Measurements from ENCODE around the gene IRX3. TPM values are rescaled to one million over a fixed set of nuclear protein-coding genes. Genes with fewer than 3 reads are reported as not detected.

The IRX3 gene
- total and polyA plus RNA-seq, 4 experiments from 2014 or later = not detected

DNA sequence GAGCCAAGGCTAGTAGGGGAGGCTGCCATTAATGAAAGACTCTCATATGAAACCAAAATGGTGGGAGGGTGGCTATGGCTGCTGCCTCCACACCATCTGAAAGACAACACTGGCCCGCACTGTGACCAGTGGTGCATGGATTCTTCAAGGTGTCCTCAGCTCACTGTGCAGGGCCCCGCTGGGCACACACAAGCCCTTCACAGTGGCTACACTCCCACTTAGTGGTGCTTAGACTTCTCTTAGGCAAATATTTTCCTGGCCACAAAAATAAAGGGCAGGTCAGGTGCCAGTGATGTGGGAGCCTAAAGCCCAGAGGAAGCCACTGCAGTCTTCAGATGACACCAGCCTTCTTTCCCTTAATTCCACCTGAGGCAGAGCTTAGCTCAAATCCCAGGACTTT is 38.1 kb upstream of the IRX3 start:
- ChIA-PET CTCF (ENCODE audit: partially characterized antibody) (no interaction called here), POLR2A (ENCODE audit: partially characterized antibody) (interaction anchor here (0.6 kb wide), 2 partner anchors 102 to 350 kb away, joined by 3 to 4 read pairs; no protein-coding TSS in a partner anchor)
- Histone ChIP-seq H3K36me3 (ENCODE audit: insufficient read depth, low read length) (no peaks in the 10 kb centered on the region), H3K27me3 (ENCODE audit: insufficient read depth, low read length) (no peaks in the 10 kb centered on the region), H3K27ac (ENCODE audit: low read depth, low read length) (no peak overlapping the region), H3K4me3 (ENCODE audit: low read length in 2 of 2) (no peak overlapping the region), H3K4me1 (ENCODE audit: insufficient read depth, low read length) (no peaks in the 10 kb centered on the region), H3K9me3 (ENCODE audit: control insufficient read depth in 1 of 2, low read length in 2 of 2) (no peaks in the 10 kb centered on the region)
- intact Hi-C loops (cut with micrococcal nuclease) = no loop called here
- Mint-ChIP-seq H3K27ac (no peak overlapping the region), H3K9me3 (no peaks in the 10 kb centered on the region), H3K4me1 (no peaks in the 10 kb centered on the region), H3K27me3 (peaks cover 6 to 7% of the 10 kb centered on the region in 2 donors), H3K36me3 (no peaks in the 10 kb centered on the region), H3K4me3 (no peak overlapping the region)
- no peak for DNase-seq

DNA sequence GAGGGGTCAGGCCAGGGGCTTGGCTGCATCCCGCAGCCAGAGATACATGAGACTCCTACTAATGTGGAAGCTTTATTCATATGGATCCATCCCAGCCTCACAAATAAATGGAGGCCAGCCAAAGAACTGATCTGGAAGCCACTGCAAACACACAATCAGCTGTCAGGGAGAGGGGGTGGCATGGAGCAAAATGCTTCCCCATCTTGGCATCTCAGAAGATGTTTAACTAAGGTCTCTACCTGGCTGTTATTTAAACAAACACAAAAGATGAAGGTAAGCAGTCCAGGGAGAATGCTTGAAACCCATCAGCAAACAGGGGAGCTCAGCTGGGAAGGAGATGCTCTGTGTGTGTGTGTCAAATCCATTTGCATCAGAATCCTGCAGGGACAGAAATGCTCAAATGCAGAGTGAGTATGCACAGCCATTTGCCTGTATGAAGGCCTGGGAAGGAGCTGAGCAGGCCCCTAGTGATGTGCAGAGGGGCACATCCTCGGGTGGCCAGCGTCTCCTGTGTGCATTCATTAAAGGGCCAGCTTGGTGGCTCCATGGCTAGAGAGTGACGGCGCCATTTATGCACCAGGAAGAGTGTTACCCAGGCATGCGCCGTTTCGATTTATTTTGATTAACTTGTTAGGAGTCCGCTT is 34.2 kb upstream of the IRX3 start:
- no peak overlapping the region for H3K27ac ChIP-seq (ENCODE audit: low read depth, low read length)
- H3K4me1 Mint-ChIP-seq = no peaks in the 10 kb centered on the region
- H3K9me3 ChIP-seq (ENCODE audit: control insufficient read depth in 1 of 2, low read length in 2 of 2) = no peaks in the 10 kb centered on the region
- H3K27me3 Mint-ChIP-seq = peaks cover 1 to 3% of the 10 kb centered on the region in 2 donors
- no peak overlapping the region for H3K27ac Mint-ChIP-seq
- POLR2A ChIA-PET (ENCODE audit: partially characterized antibody) = no interaction called here
- H3K36me3 ChIP-seq (ENCODE audit: insufficient read depth, low read length) = no peaks in the 10 kb centered on the region
- no peak for DNase-seq
- no peaks in the 10 kb centered on the region for H3K9me3 Mint-ChIP-seq
- CTCF ChIA-PET (ENCODE audit: partially characterized antibody) = no interaction called here
- no peak overlapping the region for H3K4me3 ChIP-seq (ENCODE audit: low read length in 2 of 2)
- H3K36me3 Mint-ChIP-seq = no peaks in the 10 kb centered on the region
- no peaks in the 10 kb centered on the region for H3K4me1 ChIP-seq (ENCODE audit: insufficient read depth, low read length)
- H3K27me3 ChIP-seq (ENCODE audit: insufficient read depth, low read length) = no peaks in the 10 kb centered on the region
- intact Hi-C loops (cut with micrococcal nuclease) = no loop called here
- no peak overlapping the region for H3K4me3 Mint-ChIP-seq

DNA sequence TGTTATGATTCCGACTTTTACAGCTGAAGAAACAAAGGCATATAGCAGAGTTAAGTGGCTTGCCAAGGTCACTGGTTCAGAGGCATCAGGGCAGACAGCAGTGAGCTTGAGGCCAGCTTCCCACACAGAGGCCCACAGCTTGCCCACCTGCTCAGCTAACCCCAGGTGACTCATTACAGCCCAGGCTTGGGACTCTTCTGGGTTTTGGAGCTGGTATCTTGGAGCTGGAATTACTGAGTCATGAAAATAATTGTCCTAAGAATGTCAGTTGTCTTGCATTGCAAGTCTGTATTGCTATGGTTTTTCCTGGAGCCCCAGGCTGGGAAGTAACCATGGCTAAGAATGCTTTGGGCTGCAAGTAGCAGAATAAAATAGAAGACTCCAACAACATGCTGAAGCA is 32.4 kb upstream of the IRX3 start:
- no peaks in the 10 kb centered on the region for H3K36me3 ChIP-seq (ENCODE audit: insufficient read depth, low read length)
- H3K4me1 Mint-ChIP-seq = no peaks in the 10 kb centered on the region
- no peaks in the 10 kb centered on the region for H3K36me3 Mint-ChIP-seq
- peaks cover 1 to 3% of the 10 kb centered on the region in 2 donors for H3K27me3 Mint-ChIP-seq
- CTCF ChIA-PET (ENCODE audit: partially characterized antibody) = no interaction called here
- H3K27ac Mint-ChIP-seq = no peak overlapping the region
- POLR2A ChIA-PET (ENCODE audit: partially characterized antibody) = no interaction called here
- H3K4me1 ChIP-seq (ENCODE audit: insufficient read depth, low read length) = no peaks in the 10 kb centered on the region
- no peak overlapping the region for H3K4me3 ChIP-seq (ENCODE audit: low read length in 2 of 2)
- intact Hi-C loops (cut with micrococcal nuclease) = no loop called here
- no peak for DNase-seq
- no peaks in the 10 kb centered on the region for H3K27me3 ChIP-seq (ENCODE audit: insufficient read depth, low read length)
- H3K27ac ChIP-seq (ENCODE audit: low read depth, low read length) = no peak overlapping the region
- no peaks in the 10 kb centered on the region for H3K9me3 Mint-ChIP-seq
- H3K9me3 ChIP-seq (ENCODE audit: control insufficient read depth in 1 of 2, low read length in 2 of 2) = no peaks in the 10 kb centered on the region
- no peak overlapping the region for H3K4me3 Mint-ChIP-seq

DNA sequence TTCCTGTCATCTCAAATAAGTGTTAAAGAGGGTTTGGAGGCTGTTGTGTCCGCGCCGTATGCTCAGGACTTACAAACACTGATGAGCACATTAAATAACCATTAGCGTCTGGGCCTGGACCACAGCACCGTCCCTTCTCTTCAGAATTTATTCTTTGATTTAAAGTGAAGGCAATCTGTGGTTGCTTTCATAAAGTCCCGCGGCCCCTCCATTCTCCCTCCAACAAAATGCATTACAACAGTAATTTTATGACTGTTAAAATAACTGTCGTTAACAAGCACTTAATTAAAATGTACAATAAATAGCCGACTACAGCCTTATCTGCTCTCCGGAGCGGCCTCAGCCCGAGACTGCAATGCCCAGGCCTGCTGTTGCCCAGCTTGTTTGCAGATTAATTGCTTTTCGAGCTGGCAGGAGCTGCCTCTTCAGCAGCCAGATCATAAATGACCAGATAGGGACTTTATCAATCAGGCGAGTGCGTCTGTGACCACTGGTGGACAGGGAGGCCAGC is 30.6 kb upstream of the IRX3 start:
- ChIA-PET POLR2A (ENCODE audit: partially characterized antibody) (no interaction called here), CTCF (ENCODE audit: partially characterized antibody) (no interaction called here)
- no peaks in the 10 kb centered on the region for H3K27me3 ChIP-seq (ENCODE audit: insufficient read depth, low read length)
- Mint-ChIP-seq H3K27me3 (peaks cover 1 to 5% of the 10 kb centered on the region in 2 donors), H3K27ac (no peak overlapping the region), H3K4me1 (no peaks in the 10 kb centered on the region), H3K9me3 (no peaks in the 10 kb centered on the region), H3K36me3 (no peaks in the 10 kb centered on the region), H3K4me3 (no peak overlapping the region)
- no peak for DNase-seq
- no peak overlapping the region for H3K4me3 ChIP-seq (ENCODE audit: low read length in 2 of 2)
- intact Hi-C loops (cut with micrococcal nuclease) = no loop called here
- H3K27ac ChIP-seq (ENCODE audit: low read depth, low read length) = no peak overlapping the region
- H3K4me1 ChIP-seq (ENCODE audit: insufficient read depth, low read length) = no peaks in the 10 kb centered on the region
- H3K36me3 ChIP-seq (ENCODE audit: insufficient read depth, low read length) = no peaks in the 10 kb centered on the region
- no peaks in the 10 kb centered on the region for H3K9me3 ChIP-seq (ENCODE audit: control insufficient read depth in 1 of 2, low read length in 2 of 2)

DNA sequence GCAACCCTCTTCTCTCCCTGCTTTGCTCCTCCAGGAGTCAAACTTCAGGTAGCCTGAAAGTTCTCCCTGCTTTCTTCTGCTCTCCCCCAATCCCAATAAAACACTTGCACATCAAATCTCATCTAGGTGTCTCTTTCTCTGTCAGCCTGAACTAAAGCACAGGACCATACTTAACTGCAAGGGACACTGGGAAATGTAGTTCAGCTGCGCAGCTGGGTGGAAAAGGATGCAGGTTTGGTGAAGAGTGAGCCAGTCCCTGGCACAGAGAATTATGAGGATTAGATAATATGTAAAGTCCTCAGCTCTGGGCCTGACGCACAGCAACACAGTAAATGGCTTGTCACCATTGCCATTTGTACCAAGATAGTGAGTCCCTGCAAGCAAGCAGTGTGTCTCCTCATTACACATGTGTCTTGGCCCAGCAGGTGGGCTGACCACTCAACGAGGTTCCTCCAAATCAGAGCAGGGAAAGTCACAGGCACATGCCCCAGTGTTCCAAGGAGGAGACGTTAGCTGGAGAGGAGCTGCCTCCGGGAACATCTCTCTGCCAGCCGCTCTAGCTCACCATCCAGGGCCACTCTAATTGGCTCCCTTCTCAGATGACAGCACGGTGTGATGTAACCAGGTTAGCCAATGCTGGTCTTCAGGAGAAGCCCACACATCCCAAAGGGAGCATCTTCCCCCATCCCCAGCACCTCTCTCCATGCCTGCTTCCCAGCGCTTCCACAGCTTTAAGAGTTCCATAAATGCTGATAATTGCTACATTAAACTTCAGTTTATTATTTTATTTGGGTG is 29.7 kb upstream of the IRX3 start:
- H3K27me3 Mint-ChIP-seq = peaks cover 1 to 5% of the 10 kb centered on the region in 2 donors
- Histone ChIP-seq H3K27me3 (ENCODE audit: insufficient read depth, low read length) (no peaks in the 10 kb centered on the region), H3K36me3 (ENCODE audit: insufficient read depth, low read length) (no peaks in the 10 kb centered on the region), H3K4me1 (ENCODE audit: insufficient read depth, low read length) (no peaks in the 10 kb centered on the region), H3K27ac (ENCODE audit: low read depth, low read length) (no peak overlapping the region), H3K4me3 (ENCODE audit: low read length in 2 of 2) (no peak overlapping the region), H3K9me3 (ENCODE audit: control insufficient read depth in 1 of 2, low read length in 2 of 2) (no peaks in the 10 kb centered on the region)
- H3K4me3 Mint-ChIP-seq = no peak overlapping the region
- no peak for DNase-seq
- no peaks in the 10 kb centered on the region for H3K4me1 Mint-ChIP-seq
- ChIA-PET CTCF (ENCODE audit: partially characterized antibody) (no interaction called here), POLR2A (ENCODE audit: partially characterized antibody) (no interaction called here)
- H3K9me3 Mint-ChIP-seq = no peaks in the 10 kb centered on the region
- H3K27ac Mint-ChIP-seq = no peak overlapping the region
- intact Hi-C loops (cut with micrococcal nuclease) = no loop called here
- no peaks in the 10 kb centered on the region for H3K36me3 Mint-ChIP-seq

DNA sequence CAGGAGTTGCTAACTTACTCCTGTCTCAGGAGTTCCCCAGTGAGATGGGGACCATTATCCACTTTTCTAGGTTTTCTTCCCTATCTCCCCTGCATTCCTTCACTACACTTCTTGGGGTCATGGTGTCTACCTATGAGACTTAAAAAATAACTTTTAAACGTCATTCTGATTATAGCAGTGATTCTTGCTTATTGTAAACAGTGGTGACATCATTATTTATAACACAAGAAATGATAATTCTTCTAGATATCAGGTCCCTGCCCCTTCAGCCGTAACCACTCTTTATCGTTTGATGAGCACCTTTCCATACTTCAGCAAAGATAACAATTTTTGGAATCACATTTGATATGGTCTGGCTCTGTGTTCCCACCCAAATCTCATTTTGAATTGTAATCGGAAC is 27.2 kb upstream of the IRX3 start:
- POLR2A ChIA-PET (ENCODE audit: partially characterized antibody) = no interaction called here
- peaks cover 0 to 1% (median 0%) of the 10 kb centered on the region in 4 donors for H3K4me1 Mint-ChIP-seq

DNA sequence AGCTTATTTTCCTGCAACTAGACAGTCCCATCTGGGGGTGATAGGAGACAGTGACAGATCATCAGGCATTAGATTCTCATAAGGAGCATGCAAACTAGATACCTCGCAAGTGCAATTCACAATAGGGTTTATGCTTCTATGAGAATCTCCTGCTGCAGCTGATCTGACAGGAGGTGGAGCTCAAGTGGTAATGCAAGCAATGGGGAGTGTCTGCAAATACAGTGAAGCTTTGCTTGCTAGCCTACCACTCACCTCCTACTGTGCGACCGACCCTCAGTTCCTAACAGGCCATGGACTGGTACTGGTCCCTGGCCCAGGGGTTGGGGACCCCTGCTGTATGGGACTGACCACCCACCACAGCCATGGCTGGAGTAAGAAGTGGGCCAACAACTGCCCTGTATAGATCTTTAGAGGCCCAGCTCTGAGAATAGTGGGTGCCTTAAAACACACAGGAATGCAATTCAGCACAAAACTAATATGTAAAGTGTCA is 26.0 kb upstream of the IRX3 start:
- Mint-ChIP-seq H3K27me3 (peaks cover 0 to 3% of the 10 kb centered on the region in 2 donors), H3K27ac (no peak overlapping the region), H3K4me3 (no peak overlapping the region), H3K36me3 (no peaks in the 10 kb centered on the region), H3K9me3 (no peaks in the 10 kb centered on the region), H3K4me1 (peaks cover 0 to 1% (median 0%) of the 10 kb centered on the region in 4 donors)
- Histone ChIP-seq H3K9me3 (ENCODE audit: control insufficient read depth in 1 of 2, low read length in 2 of 2) (no peaks in the 10 kb centered on the region), H3K4me1 (ENCODE audit: insufficient read depth, low read length) (no peaks in the 10 kb centered on the region), H3K27me3 (ENCODE audit: insufficient read depth, low read length) (no peaks in the 10 kb centered on the region), H3K4me3 (ENCODE audit: low read length in 2 of 2) (no peak overlapping the region), H3K36me3 (ENCODE audit: insufficient read depth, low read length) (no peaks in the 10 kb centered on the region), H3K27ac (ENCODE audit: low read depth, low read length) (no peak overlapping the region)
- DNase-seq = no peak
- POLR2A ChIA-PET (ENCODE audit: partially characterized antibody) = no interaction called here
- intact Hi-C loops (cut with micrococcal nuclease) = no loop called here
- CTCF ChIA-PET (ENCODE audit: partially characterized antibody) = no interaction called here

More for the DNA sequence above, 27.2 kb upstream of the IRX3 start:
- H3K4me1 ChIP-seq (ENCODE audit: insufficient read depth, low read length) = no peaks in the 10 kb centered on the region
- no peak overlapping the region for H3K4me3 ChIP-seq (ENCODE audit: low read length in 2 of 2)
- H3K9me3 ChIP-seq (ENCODE audit: control insufficient read depth in 1 of 2, low read length in 2 of 2) = no peaks in the 10 kb centered on the region
- Mint-ChIP-seq H3K36me3 (no peaks in the 10 kb centered on the region), H3K27me3 (peaks cover 0 to 6% of the 10 kb centered on the region in 2 donors), H3K4me3 (no peak overlapping the region), H3K9me3 (no peaks in the 10 kb centered on the region), H3K27ac (no peak overlapping the region)
- CTCF ChIA-PET (ENCODE audit: partially characterized antibody) = no interaction called here
- no peak overlapping the region for H3K27ac ChIP-seq (ENCODE audit: low read depth, low read length)
- intact Hi-C loops (cut with micrococcal nuclease) = no loop called here
- H3K36me3 ChIP-seq (ENCODE audit: insufficient read depth, low read length) = no peaks in the 10 kb centered on the region
- no peaks in the 10 kb centered on the region for H3K27me3 ChIP-seq (ENCODE audit: insufficient read depth, low read length)
- DNase-seq = no peak
